ENCODE data around the gene ARRDC2.

The ARRDC2 gene

DNA sequence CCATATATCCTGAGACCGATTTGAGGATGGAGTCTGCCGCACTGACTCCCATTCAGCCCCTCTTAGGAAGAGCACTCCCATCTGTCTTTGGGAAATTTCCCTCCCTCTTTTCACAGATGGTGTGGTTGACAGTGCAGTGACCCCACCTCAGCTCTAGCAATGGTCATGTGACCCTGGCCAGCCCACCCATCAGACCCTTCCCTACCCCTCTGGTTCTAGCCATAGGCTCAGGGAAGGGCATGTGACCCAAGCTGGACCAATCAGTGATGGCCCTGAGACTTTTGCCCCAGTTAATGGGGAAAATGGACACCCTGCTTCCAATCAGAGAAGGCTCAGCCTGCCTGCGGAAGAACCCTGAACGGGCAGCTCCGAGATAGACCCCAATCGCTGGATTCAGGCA lies 52.5 kb downstream of the ARRDC2 start:
- no peak for DNase-seq

DNA sequence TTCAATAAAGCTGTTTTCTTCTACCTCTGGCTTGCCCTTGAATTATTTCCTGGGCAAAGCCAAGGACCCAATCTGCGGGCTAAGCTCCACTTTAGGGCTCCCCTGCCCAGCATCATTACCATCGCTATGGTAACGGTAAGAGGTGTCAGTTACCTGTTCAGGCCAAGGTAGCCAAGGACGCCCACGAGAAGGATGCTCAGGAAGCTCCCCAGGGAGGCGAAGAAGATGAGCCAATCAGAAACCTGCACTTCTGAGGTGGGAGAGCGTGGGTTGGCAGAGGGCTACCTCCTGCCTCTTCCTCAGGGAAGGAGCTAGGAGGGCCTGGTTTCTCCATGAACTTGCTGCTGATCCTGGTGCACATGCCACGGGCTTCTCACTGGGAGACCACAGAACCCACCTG lies 54.1 kb downstream of the ARRDC2 start:
- no peak for DNase-seq

- DNase-seq, result peak; percentile 44
Measured at GRCh38 chr19:18063463-18063862, 55.5 kb downstream of the ARRDC2 start.

Measured in activated CD4-positive, CD25-positive, alpha-beta regulatory T cell treated with anti-CD3 and anti-CD28 coated beads, Interleukin-2, amount 50 U/mL, for 72 hours (primary cell).